ENCODE results near the gene ABCA5.

The ABCA5 gene

DNA sequence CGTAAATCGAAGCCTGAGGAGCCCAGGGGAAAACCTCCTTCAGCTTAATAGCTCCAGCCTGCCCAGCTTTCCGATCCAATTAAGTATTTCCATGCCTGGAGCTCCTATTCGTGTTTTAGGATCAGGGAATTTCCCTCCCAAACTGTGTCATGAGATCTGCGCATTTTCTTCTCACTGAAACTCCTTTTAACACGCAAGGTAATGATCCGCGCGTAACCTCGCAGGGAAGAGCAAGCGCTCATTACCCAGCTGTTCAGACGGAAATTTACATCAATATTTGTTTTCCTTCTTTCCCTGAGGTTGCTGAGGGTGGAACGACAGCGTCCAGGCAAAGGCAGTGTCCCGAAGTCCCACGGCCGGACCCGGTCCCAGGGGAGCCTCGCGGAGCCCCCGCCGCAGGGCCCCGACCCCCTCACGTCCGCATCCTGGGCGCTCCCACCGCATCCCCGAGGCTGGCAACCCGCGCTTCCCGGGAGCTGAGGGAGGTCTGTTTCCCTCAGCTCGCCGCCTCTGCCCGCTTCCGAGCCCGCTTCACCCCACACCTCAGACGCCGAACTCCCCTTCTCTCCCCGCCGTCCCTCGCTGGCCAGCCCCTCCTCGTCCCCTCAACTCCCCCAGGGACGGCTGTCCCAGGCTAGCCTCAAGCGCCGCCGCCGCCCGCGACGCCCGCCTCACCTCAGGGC, 415 bp downstream of the ABCA5 start:
- TF ChIP-seq, protein P1, sequence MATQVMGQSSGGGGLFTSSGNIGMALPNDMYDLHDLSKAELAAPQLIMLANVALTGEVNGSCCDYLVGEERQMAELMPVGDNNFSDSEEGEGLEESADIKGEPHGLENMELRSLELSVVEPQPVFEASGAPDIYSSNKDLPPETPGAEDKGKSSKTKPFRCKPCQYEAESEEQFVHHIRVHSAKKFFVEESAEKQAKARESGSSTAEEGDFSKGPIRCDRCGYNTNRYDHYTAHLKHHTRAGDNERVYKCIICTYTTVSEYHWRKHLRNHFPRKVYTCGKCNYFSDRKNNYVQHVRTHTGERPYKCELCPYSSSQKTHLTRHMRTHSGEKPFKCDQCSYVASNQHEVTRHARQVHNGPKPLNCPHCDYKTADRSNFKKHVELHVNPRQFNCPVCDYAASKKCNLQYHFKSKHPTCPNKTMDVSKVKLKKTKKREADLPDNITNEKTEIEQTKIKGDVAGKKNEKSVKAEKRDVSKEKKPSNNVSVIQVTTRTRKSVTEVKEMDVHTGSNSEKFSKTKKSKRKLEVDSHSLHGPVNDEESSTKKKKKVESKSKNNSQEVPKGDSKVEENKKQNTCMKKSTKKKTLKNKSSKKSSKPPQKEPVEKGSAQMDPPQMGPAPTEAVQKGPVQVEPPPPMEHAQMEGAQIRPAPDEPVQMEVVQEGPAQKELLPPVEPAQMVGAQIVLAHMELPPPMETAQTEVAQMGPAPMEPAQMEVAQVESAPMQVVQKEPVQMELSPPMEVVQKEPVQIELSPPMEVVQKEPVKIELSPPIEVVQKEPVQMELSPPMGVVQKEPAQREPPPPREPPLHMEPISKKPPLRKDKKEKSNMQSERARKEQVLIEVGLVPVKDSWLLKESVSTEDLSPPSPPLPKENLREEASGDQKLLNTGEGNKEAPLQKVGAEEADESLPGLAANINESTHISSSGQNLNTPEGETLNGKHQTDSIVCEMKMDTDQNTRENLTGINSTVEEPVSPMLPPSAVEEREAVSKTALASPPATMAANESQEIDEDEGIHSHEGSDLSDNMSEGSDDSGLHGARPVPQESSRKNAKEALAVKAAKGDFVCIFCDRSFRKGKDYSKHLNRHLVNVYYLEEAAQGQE (IDR thresholded peaks at IDR 0.05; ENCODE audit: low read depth): no peak
- TF ChIP-seq TCF12 (IDR thresholded peaks at IDR 0.05; ENCODE audit: low read depth) (no peak), FOXM1 (IDR thresholded peaks at IDR 0.05; ENCODE audit: borderline replicate concordance, low read depth) (no peak), YY1 (IDR thresholded peaks at IDR 0.05; ENCODE audit: low read depth) (no peak), EGR1 (IDR thresholded peaks at IDR 0.05) (no peak), TEAD4 (IDR thresholded peaks at IDR 0.05) (no peak)

DNA sequence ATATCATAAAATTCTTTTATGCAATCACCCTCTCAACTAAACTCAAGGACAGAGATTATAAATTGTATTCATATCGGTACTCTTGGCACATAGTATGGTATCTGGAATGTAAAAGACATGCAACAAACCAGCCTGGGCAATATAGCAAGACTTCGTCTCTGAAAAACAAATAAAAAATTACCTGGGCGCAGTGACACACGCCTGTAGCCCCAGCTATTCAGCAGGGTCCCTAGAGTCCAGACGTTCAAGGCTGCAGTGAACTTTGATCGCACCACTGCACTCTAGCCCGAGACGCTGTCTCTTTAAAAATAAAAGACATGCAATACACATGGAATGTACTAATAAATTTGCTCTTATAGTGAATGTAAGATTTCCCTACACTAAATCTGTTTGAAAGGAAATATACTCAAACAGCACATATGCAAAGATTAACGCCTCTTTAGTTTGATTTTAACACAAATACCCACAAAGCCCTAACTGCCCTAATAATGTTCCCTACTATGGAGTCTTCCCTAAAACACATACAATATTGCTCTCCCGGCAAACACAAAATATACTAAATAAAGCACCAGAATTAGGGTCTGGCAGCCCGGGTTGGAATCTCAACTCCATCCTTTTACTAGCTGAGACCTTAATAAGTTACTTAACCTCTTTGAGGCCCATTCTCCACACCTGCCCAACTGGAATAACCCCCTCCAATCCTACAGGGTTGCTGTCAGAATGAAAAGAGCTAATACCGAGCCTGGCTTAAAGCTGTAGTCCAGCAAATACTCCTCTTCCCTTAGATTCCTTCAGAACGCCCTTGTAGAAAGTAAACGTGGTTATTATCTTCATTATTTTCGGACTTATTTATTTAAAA, 1.2 kb downstream of the ABCA5 start:
- no peak for TF ChIP-seq ZBTB7A (IDR thresholded peaks at IDR 0.05; ENCODE audit: low read depth)
- TF ChIP-seq, protein P2, sequence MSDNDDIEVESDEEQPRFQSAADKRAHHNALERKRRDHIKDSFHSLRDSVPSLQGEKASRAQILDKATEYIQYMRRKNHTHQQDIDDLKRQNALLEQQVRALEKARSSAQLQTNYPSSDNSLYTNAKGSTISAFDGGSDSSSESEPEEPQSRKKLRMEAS (IDR thresholded peaks at IDR 0.05): 0 out of 2 replicates have a peak, but pooled peaks have one; percentile 32
- TF ChIP-seq NFIC (IDR thresholded peaks at IDR 0.05): no peak
- TF ChIP-seq FOXM1 (IDR thresholded peaks at IDR 0.05; ENCODE audit: borderline replicate concordance, low read depth): no peak
- no peak for TF ChIP-seq CEBPB (IDR thresholded peaks at IDR 0.05)
- no peak for TF ChIP-seq YY1 (IDR thresholded peaks at IDR 0.05; ENCODE audit: low read depth)
- TF ChIP-seq RAD21 (IDR thresholded peaks at IDR 0.05; ENCODE audit: low read depth): no peak

DNA sequence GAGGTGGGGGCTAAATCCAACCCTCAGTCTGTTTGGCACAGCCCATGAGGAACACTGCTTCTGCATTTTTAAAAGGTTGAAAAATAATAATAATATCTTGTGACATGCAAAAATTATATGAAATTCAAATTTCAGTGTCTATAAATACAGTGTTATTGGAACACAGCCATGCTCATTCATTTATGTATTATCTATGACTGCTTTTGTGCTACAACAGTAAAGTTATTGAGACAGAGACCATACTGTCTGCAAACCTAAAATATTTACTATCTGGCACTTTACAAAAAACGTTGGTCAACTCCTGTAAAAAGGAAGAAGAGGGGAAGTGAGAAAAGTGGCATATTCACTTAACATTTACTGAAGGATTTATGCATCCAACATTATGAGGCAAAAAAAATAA, 3.1 kb downstream of the ABCA5 start:
- TF ChIP-seq NFIC (IDR thresholded peaks at IDR 0.05) (no peak), EP300 (IDR thresholded peaks at IDR 0.05; ENCODE audit: borderline replicate concordance) (no peak), TCF12 (IDR thresholded peaks at IDR 0.05; ENCODE audit: low read depth) (no peak), CEBPB (IDR thresholded peaks at IDR 0.05) (no peak), FOXM1 (IDR thresholded peaks at IDR 0.05; ENCODE audit: borderline replicate concordance, low read depth) (no peak), TAF1 (IDR thresholded peaks at IDR 0.05; ENCODE audit: low read depth) (no peak), YY1 (IDR thresholded peaks at IDR 0.05; ENCODE audit: low read depth) (no peak), RAD21 (IDR thresholded peaks at IDR 0.05; ENCODE audit: low read depth) (no peak), ZBTB7A (IDR thresholded peaks at IDR 0.05; ENCODE audit: low read depth) (no peak), CREB1 (IDR thresholded peaks at IDR 0.05; ENCODE audit: low read depth) (no peak), EGR1 (IDR thresholded peaks at IDR 0.05) (no peak), TEAD4 (IDR thresholded peaks at IDR 0.05) (no peak)
- TF ChIP-seq, protein P1 (IDR thresholded peaks at IDR 0.05; ENCODE audit: low read depth): no peak
- TF ChIP-seq, protein P3, sequence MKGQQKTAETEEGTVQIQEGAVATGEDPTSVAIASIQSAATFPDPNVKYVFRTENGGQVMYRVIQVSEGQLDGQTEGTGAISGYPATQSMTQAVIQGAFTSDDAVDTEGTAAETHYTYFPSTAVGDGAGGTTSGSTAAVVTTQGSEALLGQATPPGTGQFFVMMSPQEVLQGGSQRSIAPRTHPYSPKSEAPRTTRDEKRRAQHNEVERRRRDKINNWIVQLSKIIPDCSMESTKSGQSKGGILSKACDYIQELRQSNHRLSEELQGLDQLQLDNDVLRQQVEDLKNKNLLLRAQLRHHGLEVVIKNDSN (IDR thresholded peaks at IDR 0.05): no peak
- TF ChIP-seq, protein P2 (IDR thresholded peaks at IDR 0.05): no peak

DNA sequence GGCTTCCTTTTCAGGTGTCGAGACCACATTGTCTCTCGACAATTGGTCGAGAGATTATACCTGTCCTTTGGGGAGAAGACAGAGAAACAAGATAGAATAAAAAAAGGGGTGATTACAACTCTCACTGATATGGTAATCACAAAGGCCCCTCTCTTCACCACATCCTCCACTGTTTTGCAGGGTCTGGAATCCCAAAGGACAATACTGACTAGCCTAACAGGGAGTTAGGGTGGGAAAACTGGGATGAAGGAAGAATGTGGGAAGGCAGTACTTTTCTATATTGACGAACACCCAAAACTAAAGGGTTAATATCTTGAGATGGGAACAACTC, 6.1 kb downstream of the ABCA5 start:
- no peak for TF ChIP-seq RAD21 (IDR thresholded peaks at IDR 0.05; ENCODE audit: low read depth)
- TF ChIP-seq NFIC (IDR thresholded peaks at IDR 0.05): no peak
- no peak for TF ChIP-seq CEBPB (IDR thresholded peaks at IDR 0.05)
- no peak for TF ChIP-seq EGR1 (IDR thresholded peaks at IDR 0.05)
- TF ChIP-seq, protein P2 (IDR thresholded peaks at IDR 0.05): no peak
- TF ChIP-seq TCF12 (IDR thresholded peaks at IDR 0.05; ENCODE audit: low read depth): no peak

DNA sequence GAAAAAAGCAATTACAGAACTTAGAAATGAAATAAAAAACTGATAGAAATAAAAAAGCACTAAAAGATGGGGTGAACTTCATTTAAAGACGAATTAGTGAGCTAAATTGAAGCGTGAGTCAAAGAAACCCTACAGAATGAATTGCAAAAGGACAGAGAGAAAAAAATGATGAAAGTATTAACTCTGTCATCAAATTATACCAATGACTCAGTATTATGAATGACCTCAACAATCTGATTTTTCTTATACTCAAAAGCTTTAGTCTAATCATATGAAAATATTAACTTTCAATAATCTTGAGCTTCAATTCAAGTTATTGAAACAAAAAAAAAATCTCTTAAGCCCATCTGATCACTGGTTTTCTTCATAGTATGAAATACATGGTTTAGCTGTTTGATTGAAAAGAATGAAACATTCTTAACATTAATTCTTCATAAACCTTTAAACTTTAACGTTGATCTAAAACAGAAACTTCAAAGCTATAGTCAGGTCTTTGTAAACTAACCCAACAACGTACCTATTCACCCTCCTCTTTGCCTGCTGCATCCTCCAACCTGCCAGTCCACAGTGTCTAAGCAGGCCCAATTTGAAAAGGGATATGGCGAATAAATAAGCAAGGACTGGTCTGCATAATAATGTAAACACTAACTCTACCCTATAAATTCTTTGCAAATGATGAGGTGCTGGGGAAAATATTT, 6.6 kb downstream of the ABCA5 start:
- no peak for TF ChIP-seq RAD21 (IDR thresholded peaks at IDR 0.05; ENCODE audit: low read depth)
- TF ChIP-seq, protein P2 (IDR thresholded peaks at IDR 0.05): no peak
- TF ChIP-seq CEBPB (IDR thresholded peaks at IDR 0.05): no peak
- no peak for TF ChIP-seq EP300 (IDR thresholded peaks at IDR 0.05; ENCODE audit: borderline replicate concordance)
- TF ChIP-seq, protein P3 (IDR thresholded peaks at IDR 0.05): no peak
- no peak for TF ChIP-seq ZBTB7A (IDR thresholded peaks at IDR 0.05; ENCODE audit: low read depth)
- no peak for TF ChIP-seq YY1 (IDR thresholded peaks at IDR 0.05; ENCODE audit: low read depth)
- TF ChIP-seq NFIC (IDR thresholded peaks at IDR 0.05): no peak
- no peak for TF ChIP-seq EGR1 (IDR thresholded peaks at IDR 0.05)
- no peak for TF ChIP-seq CREB1 (IDR thresholded peaks at IDR 0.05; ENCODE audit: low read depth)
- no peak for TF ChIP-seq FOXM1 (IDR thresholded peaks at IDR 0.05; ENCODE audit: borderline replicate concordance, low read depth)
- TF ChIP-seq, protein P1 (IDR thresholded peaks at IDR 0.05; ENCODE audit: low read depth): no peak
- no peak for TF ChIP-seq TCF12 (IDR thresholded peaks at IDR 0.05; ENCODE audit: low read depth)
